ENCODE measurements around the gene MTERF4.

The MTERF4 gene

GRCh38 chr2:241128266-241128665, 26.2 kb upstream of the MTERF4 start:
- H3K4me3 ChIP-seq (replicated peaks; ENCODE audit: low read depth, low read length), result no peak overlapping the region
- no peak for DNase-seq (ENCODE audit: extremely low read depth, low read depth)
- TF ChIP-seq, protein P1, sequence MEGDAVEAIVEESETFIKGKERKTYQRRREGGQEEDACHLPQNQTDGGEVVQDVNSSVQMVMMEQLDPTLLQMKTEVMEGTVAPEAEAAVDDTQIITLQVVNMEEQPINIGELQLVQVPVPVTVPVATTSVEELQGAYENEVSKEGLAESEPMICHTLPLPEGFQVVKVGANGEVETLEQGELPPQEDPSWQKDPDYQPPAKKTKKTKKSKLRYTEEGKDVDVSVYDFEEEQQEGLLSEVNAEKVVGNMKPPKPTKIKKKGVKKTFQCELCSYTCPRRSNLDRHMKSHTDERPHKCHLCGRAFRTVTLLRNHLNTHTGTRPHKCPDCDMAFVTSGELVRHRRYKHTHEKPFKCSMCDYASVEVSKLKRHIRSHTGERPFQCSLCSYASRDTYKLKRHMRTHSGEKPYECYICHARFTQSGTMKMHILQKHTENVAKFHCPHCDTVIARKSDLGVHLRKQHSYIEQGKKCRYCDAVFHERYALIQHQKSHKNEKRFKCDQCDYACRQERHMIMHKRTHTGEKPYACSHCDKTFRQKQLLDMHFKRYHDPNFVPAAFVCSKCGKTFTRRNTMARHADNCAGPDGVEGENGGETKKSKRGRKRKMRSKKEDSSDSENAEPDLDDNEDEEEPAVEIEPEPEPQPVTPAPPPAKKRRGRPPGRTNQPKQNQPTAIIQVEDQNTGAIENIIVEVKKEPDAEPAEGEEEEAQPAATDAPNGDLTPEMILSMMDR (IDR thresholded peaks at IDR 0.05; ENCODE audit: low read depth, low read length, missing control alignments), result no peak

DNA sequence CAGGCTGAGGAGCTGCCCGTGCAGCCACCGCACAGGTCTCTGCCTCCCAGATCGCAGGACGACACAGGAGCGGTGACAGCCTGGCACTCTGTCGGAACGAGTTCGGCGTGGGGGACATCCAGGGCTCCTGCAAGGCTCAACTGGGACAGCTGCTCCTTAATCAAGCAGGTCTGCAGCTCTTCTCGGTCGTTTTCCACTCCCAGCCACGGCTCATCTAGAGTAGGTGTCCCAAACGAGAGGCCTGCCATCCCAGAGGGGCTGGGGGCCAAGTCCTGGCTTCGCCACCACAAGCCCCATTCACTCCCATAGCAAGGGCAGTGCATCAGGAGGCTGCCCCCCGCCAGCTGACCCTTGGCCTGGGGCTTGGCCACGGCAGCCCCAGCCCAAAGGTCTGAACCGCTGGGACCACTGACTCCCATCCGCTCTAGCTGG, 24.7 kb upstream of the MTERF4 start:
- TF ChIP-seq, protein P1 (IDR thresholded peaks at IDR 0.05; ENCODE audit: low read depth, low read length, missing control alignments), result no peak
- no peak overlapping the region for H3K4me3 ChIP-seq (replicated peaks; ENCODE audit: low read depth, low read length)
- DNase-seq (ENCODE audit: extremely low read depth, low read depth), result no peak

DNA sequence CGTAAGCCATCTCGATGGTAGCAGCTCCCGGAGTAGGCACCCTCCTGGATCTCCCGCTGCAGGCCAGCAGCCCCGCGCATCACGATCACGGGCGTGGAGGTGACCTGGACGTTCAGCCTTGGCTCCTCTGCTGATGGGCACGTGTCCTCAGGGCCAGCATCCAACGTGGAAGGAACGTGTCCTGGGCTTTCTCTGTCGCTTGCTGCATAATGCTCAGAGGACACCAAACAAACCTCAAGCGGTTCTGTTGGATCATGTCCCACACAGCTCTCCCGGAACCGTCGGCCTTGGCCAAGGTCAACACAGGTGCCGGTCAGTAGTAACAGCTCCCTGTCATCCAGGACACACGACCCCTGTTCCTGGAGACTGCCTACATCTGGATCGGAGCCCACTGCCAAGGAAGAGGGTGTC, 24.1 kb upstream of the MTERF4 start:
- TF ChIP-seq, protein P1 (IDR thresholded peaks at IDR 0.05; ENCODE audit: low read depth, low read length, missing control alignments), result no peak
- H3K4me3 ChIP-seq (replicated peaks; ENCODE audit: low read depth, low read length), result no peak overlapping the region
- no peak for DNase-seq (ENCODE audit: extremely low read depth, low read depth)

GRCh38 chr2:241125626-241126025, 23.5 kb upstream of the MTERF4 start:
- TF ChIP-seq, protein P1 (IDR thresholded peaks at IDR 0.05; ENCODE audit: low read depth, low read length, missing control alignments), result no peak
- no peak overlapping the region for H3K4me3 ChIP-seq (replicated peaks; ENCODE audit: low read depth, low read length)
- DNase-seq (ENCODE audit: extremely low read depth, low read depth), result no peak

- DNase-seq (ENCODE audit: extremely low read depth, low read depth), result no peak
- TF ChIP-seq, protein P1 (IDR thresholded peaks at IDR 0.05; ENCODE audit: low read depth, low read length, missing control alignments), result no peak
Measured at GRCh38 chr2:241123816-241124536, 21.9 kb upstream of the MTERF4 start.

GRCh38 chr2:241122376-241123002, 20.4 kb upstream of the MTERF4 start:
- no peak overlapping the region for H3K4me3 ChIP-seq (replicated peaks; ENCODE audit: low read depth, low read length)
- TF ChIP-seq, protein P1 (IDR thresholded peaks at IDR 0.05; ENCODE audit: low read depth, low read length, missing control alignments), result no peak
- DNase-seq (ENCODE audit: extremely low read depth, low read depth), result no peak

More at GRCh38 chr2:241123816-241124536, 21.9 kb upstream of the MTERF4 start:
- no peak overlapping the region for H3K4me3 ChIP-seq (replicated peaks; ENCODE audit: low read depth, low read length)
